HT1080 (cell line): ENCODE data around the gene LRIT3. TPM values are rescaled to one million over a fixed set of nuclear protein-coding genes. Genes with fewer than 3 reads are reported as not detected.

Experiments
- DNase-seq: peaks from one replicate; pipeline ENCODE4 v3.0.0-alpha.2; 2015; ENCODE audit warnings: low read depth
- polyA plus RNA-seq, 2 experiments: library from polyadenylated mRNA; depleted of rRNA; stranded (reverse); fragments of >200 nt; gene quantifications; 2 replicates each; pipeline ENCODE4 v1.2.3, GENCODE V29; 2015
- total RNA-seq: library from RNA; depleted of rRNA; stranded (reverse); fragments of >200 nt; shearing (Covaris generic); gene quantifications from 2 replicates; pipeline ENCODE4 v1.2.3, GENCODE V29; 2014; rRNA removed

Gene LRIT3, protein sequence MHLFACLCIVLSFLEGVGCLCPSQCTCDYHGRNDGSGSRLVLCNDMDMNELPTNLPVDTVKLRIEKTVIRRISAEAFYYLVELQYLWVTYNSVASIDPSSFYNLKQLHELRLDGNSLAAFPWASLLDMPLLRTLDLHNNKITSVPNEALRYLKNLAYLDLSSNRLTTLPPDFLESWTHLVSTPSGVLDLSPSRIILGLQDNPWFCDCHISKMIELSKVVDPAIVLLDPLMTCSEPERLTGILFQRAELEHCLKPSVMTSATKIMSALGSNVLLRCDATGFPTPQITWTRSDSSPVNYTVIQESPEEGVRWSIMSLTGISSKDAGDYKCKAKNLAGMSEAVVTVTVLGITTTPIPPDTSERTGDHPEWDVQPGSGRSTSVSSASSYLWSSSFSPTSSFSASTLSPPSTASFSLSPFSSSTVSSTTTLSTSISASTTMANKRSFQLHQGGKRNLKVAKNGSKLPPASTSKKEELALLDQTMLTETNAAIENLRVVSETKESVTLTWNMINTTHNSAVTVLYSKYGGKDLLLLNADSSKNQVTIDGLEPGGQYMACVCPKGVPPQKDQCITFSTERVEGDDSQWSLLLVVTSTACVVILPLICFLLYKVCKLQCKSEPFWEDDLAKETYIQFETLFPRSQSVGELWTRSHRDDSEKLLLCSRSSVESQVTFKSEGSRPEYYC
- total RNA-seq, result not detected in 2 replicates
- 0.02 TPM in 1 of 2 replicates, not detected in the other for polyA plus RNA-seq (2015; cell fraction: cytosol; rRNA removed)
- polyA plus RNA-seq (2015; cell fraction: nucleus; rRNA removed), result 0.22 TPM in 1 of 2 replicates, not detected in the other

DNA sequence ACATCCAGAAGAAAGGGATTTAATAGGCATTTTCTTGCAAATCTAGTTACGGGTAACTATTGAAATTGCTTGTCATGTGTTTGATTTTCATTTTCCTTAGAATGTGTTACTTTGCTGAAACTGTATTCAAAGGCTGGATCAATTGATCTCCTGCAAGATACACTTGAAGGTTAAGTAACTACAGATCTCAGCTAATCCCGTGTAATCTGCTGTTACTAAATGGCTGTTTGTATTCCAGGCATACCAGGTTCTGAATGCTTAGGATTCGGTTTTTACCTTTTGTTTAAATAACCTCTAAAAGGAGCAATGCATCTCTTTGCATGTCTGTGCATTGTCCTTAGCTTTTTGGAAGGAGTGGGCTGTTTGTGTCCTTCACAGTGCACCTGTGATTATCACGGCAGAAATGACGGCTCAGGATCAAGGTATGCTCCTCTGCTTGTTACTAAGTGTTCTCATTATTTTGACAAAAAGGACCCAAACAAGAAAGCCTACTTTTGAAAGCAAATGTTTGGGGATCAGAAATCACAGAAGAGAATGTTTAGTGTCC, at the start of gene LRIT3:
Gene LRIT3 (plus strand): TSS at position 212 of the 547 bp plus-strand sequence. CDS start 95 bp downstream, at position 307.
- DNase-seq, result no peak

DNA sequence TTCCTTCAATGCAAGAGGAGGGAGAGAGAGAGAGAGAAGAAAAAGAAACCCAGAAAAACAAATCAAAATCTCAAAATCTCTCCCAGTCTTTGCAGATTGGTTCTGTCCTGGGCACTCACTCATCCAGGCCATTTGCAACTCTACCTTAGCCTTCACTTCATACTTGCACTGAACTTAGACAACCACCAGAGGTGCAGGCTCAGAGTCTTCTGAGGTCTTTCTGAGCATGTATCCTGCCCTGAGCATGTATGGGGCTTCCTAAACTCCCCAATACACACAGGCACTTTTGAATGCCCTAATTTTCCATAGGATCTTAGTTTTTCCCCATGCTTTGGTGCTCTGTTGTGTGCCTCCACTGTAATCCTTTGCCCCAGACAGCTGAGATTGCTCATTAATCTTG, 49.0 kb upstream of the LRIT3 start:
- no peak for DNase-seq

DNA sequence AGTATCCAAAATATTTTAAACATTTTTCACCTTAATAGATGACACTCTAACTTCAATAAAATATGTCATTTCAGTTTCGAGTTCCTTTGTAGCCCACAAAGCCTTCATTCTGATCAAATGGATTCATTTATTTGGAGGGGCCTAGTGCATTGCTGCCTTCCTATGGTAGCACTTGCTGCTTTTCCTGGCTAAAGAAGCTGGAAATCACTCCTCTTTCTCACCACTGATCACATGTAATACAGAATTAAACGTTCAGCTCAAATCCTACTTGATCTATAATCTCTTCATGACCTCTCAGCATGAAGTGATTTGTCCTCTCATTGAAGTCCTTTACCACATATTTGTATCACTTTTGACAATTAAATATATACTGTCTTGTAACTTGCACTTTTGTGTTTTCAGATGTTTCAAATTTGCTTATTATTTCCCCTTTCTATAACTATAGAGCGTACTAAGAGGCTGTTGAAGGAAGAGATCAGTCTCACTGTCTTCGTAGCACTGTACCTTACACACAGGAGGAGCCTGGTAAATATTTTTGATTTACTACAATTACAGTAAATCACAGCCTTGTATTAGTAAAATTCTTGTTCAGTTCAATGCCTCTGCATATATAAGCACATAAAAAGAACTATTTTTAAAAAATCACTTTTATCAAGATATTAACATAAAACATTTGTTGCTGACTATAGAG, 46.7 kb upstream of the LRIT3 start:
- no peak for DNase-seq

DNA sequence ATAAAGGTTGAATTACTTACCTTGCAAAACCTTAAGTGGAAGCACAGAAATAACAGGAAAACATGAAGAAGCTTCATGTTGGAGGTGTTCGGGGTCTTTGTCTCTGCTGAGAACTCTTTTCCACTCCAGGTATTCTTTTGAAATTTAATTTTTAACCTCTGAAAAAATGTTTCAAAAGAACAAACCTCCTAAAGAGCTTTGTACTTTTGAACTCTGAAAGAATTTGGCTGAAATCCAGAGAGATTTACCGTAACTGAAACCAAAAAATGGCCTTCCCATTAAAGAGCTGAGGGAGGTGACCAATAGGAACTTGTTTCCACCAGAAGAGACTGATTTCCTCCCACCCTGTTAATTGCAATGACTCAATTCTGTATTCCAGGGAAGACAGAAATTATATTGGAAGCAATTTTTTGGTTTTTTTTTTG, 46.0 kb upstream of the LRIT3 start, which contains the start of gene CFI:
Gene CFI (minus strand): TSS at position 105 of the 425 bp plus-strand sequence. CDS start 28 bp downstream, at position 77.
- peak; percentile 22 for DNase-seq

GRCh38 chr4:109803924-109804571, 43.9 kb upstream of the LRIT3 start:
- DNase-seq, result peak; percentile 48

- no peak for DNase-seq
Observed at GRCh38 chr4:109809655-109810054, 38.3 kb upstream of the LRIT3 start.

DNA sequence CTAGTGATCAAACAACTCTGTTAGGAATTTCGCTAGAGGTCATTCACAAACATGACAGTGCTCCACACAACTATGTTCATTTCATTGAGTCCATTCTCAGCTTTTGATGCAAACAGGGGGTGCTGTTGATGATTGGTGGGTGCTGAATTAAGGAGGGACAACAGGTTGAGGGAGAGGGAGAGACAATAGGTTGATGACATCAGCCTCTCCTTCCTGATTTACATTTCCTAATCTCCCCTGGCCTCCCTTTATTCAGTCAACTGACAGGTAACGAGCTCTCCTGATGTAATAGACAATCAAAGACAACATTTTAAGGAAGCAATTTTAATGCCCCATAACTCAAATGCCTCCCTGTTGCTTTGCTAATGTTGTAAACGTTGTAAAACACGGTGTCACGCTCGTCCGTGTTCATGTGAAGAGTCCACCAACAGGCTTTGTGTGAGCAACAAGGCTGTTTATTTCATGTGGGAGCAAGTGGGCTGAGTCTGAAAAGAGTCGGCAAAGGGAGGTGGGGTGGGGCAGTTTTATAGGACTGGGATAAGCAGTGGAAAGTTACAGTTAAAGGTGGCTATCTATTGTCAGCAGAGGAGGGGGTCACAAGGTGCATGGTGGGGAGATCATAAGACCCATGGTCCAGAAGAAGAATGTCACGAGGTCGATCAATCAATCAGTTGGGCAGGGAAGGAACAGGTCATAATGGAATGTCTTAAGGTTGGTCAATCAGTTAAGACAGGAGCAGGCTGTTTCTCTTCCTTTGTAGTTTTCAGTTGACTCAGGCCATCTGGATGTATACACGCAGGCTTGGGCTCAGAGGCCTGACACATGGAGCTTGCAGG, 37.1 kb upstream of the LRIT3 start:
- no peak for DNase-seq

DNA sequence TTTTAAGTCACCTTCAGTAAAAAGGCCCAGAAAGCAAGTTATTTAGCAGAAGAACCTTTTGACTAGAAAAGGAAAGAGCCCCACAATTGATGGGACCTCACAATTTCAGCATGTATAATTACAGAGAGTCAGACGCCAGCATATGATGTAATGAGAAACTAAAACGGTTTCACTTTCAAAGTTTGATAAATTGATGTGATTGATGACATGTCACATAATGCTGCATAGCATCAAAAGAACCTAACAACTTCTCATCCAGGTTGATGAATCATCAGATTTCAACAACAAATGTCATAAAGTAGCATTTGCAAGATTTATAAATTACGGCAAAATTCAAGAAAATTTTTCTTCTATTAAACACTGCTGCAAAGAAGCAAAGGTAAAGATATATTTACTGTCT, 36.2 kb upstream of the LRIT3 start:
- no peak for DNase-seq

GRCh38 chr4:109815151-109816081, 32.5 kb upstream of the LRIT3 start, which contains the start of gene GAR1:
TSS of gene GAR1 (plus strand) at chr4:109815762. CDS start at chr4:109816165, 403 bp downstream.
- peak; percentile 93 for DNase-seq

DNA sequence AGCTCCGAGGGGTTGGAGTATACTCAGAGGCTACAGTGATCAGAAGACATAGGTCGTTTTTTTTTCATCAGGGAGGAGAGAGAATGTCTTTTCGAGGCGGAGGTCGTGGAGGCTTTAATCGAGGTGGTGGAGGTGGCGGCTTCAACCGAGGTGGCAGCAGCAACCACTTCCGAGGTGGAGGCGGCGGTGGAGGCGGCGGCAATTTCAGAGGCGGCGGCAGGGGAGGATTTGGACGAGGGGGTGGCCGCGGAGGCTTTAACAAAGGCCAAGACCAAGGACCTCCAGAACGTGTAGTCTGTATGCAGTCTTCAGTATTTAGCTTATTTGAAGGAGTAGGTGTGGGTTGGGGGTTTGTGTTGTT, 31.8 kb upstream of the LRIT3 start:
- DNase-seq, result no peak

- DNase-seq, result no peak
Observed at GRCh38 chr4:109816894-109817293, 31.0 kb upstream of the LRIT3 start.

DNA sequence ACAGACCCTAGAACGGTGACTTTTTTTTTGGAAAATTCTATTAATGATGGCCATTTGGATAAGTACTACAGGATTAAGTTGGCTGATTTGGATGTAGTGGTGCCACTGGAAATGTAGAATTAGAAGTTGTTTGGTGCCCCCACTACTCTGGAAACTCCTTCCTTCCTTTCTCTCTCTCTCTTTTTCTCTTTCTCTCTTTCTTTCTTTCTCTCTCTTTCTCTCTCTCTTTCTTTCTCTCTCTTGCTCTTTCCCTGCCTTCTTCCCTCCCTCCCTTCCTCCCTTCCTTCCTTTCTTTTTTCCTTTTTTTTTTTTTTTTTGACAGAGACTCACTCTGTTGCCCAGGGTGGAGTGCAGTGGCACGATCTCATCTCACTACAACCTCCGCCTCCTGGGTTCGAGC, 29.6 kb upstream of the LRIT3 start:
- no peak for DNase-seq

GRCh38 chr4:109820563-109820962, 27.3 kb upstream of the LRIT3 start:
- no peak for DNase-seq

DNA sequence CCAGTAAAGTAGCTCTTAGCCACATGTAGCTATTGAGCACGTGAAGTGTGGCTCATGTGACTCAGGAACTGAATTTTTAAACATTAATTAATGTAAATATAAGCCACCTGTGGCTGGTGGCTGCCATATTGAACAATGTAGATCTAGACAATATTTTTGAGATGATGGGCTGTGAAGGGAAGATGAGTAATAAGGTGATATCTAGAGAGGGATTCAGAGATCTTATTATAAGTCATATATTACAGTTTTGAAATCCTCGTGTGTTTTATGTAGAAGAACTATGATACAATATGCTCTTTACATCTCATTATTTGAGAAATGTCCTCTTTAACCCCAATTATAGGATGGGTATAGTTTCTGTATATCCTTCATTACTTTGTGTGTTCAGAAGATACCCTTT, 26.7 kb upstream of the LRIT3 start:
- no peak for DNase-seq

GRCh38 chr4:109826719-109827118, 21.2 kb upstream of the LRIT3 start:
- no peak for DNase-seq

DNA sequence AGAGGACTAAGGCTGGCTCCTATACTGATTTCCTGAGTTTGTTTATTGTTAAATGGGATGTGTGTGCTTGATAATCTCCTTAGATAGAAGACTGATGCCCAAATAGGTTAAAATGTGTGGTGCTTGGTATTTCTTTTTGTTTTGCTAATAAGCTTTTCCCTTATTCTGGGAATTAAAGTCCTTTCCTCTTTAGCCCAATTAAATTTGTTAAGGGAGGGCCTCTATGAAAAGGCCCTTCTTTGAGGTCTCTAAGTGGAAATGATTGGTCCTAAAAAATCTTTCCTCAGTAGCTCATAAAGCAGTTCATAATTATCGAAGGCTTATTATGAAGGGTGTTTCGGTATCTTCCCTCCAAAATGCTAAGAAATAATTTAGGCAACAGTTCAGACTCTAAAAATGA, 20.2 kb upstream of the LRIT3 start, which contains the start of gene RRH:
Gene RRH (plus strand): TSS at position 301 of the 400 bp plus-strand sequence. CDS start 56 bp downstream, at position 357.
- DNase-seq, result no peak

DNA sequence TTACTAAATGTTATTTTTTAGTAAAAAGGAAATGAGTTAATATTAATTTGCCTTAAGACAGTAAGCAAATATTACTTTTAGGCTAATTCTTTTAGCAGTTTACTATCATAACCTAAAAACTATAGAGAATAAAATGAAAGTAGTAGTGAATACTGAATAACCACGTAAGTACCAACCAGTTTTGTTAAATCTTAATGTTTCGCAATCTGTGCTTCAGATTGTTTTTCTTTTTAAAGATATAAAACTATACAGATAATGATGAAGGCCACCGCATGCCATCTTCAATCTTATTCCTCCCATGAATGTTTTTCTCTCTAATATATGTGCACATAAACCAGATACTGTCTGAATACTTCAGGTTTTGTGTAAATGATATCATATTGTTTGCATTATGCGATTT, 14.2 kb upstream of the LRIT3 start:
- no peak for DNase-seq

DNA sequence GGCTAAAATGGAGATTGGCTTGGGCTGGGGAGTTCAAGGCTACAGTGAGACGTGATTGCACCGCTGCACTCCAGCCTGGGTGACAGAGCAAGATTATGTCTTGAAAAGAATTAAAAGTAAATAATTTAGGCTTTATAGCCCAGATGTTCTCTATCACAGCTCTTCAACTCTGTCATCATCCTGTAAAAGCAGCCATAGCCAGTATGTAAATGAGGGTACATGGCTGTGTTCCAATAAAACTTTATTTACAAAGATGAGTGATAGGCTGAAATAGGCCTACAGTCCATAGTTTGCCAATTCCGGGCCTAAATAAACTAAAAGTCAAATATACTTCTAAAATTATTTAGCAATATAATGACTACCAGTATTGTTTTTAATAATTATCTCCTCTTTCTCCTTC, 10.9 kb upstream of the LRIT3 start:
- no peak for DNase-seq
